Muscle of leg (tissue), 11 donors: ENCODE measurements around the gene C1orf105. TPM values are rescaled to one million over a fixed set of nuclear protein-coding genes. Genes with fewer than 3 reads are reported as not detected.
"Not testable (repeated sequence)": the region's sequence is repeated elsewhere in the genome, so short reads cannot be mapped to it uniquely, and the experiment has no call there.

Experiments used
- DNase-seq: peaks from one replicate; pipeline ENCODE4 v3.0.0; 2013
- H3K27ac ChIP-seq: one replicate; pipeline ENCODE4 v1.5.1; 2013; ENCODE audit warnings: mild to moderate bottlenecking, low read length, control low read depth
- H3K27me3 ChIP-seq: one replicate; pipeline ENCODE4 v1.6.1; 2013; ENCODE audit warnings: low read length; ENCODE audit not compliant: control insufficient read depth, insufficient read depth
- H3K36me3 ChIP-seq: one replicate; pipeline ENCODE4 v1.6.1; 2013; ENCODE audit warnings: low read length; ENCODE audit not compliant: control insufficient read depth, insufficient read depth
- H3K4me1 ChIP-seq: one replicate; pipeline ENCODE4 v1.6.1; 2013; ENCODE audit warnings: low read length; ENCODE audit not compliant: control insufficient read depth, insufficient read depth
- H3K4me3 ChIP-seq: one replicate; pipeline ENCODE4 v1.5.1; 2013; ENCODE audit warnings: low read length, control low read depth
- H3K9me3 ChIP-seq: replicated peaks from 2 replicates; pipeline ENCODE4 v1.6.1; 2013; ENCODE audit warnings: low read depth, low read length; ENCODE audit not compliant: control insufficient read depth
- WGBS: methylation state at CpG from one replicate; pipeline ENCODE4 v1.1.5; 2013; ENCODE audit warnings: missing lambda C conversion rate; ENCODE audit not compliant: insufficient coverage; 5-methylcytosine and 5-hydroxymethylcytosine counted together
- polyA plus RNA-seq, 8 donors: library from polyadenylated mRNA; unstranded; fragments of 120-200 nt; gene quantifications; one replicate each; pipeline versions ENCODE4 v1.2.1 to v1.2.3, GENCODE V29; 2013; ENCODE audit warnings: inconsistent platforms in 1 of 8, low replicate concordance in 1 of 8; ENCODE audit not compliant: insufficient read length in 8 of 8, insufficient read depth in 1 of 8
- total RNA-seq: library from RNA; stranded (reverse); fragments of 120-200 nt; gene quantifications from one replicate; pipeline ENCODE4 v1.2.4, GENCODE V29; 2013

C1orf105 gene
- total and polyA plus RNA-seq, 9 donors = 85.2 to 174 (median 99.6) TPM

- Histone ChIP-seq H3K9me3 (no peaks in the 10 kb centered on the region), H3K27me3 (no peaks in the 10 kb centered on the region), H3K4me3 (no peak overlapping the region), H3K36me3 (no peaks in the 10 kb centered on the region), H3K27ac (no peak overlapping the region), H3K4me1 (no peaks in the 10 kb centered on the region)
- no peak for DNase-seq
- WGBS = 89% methylated on average over 1 of the region's 2 CpGs
These were observed 73.7 kb downstream of the C1orf105 start for GRCh38 chr1:172494166-172494565.

GRCh38 chr1:172496127-172496526, 75.6 kb downstream of the C1orf105 start:
- not testable (repeated sequence) for H3K36me3 ChIP-seq, H3K9me3 ChIP-seq, DNase-seq, H3K27me3 ChIP-seq, H3K27ac ChIP-seq, H3K4me3 ChIP-seq, H3K4me1 ChIP-seq
- 57% methylated on average over 2 of the region's 5 CpGs for WGBS

GRCh38 chr1:172496678-172497077, 76.2 kb downstream of the C1orf105 start:
- WGBS = no CpG with 5 or more reads among the region's 1 CpG
- Histone ChIP-seq H3K27me3 (no peaks in the 10 kb centered on the region), H3K27ac (no peak overlapping the region), H3K36me3 (no peaks in the 10 kb centered on the region), H3K4me3 (no peak overlapping the region), H3K4me1 (no peaks in the 10 kb centered on the region), H3K9me3 (no peaks in the 10 kb centered on the region)
- DNase-seq = no peak

GRCh38 chr1:172497230-172497629, 76.7 kb downstream of the C1orf105 start:
- Histone ChIP-seq H3K9me3 (no peaks in the 10 kb centered on the region), H3K36me3 (no peaks in the 10 kb centered on the region), H3K27ac (no peak overlapping the region), H3K4me3 (no peak overlapping the region), H3K27me3 (no peaks in the 10 kb centered on the region), H3K4me1 (no peaks in the 10 kb centered on the region)
- DNase-seq = peak; percentile 9
- 28% methylated on average over 4 of the region's 5 CpGs for WGBS

- Histone ChIP-seq H3K4me1 (no peaks in the 10 kb centered on the region), H3K27me3 (no peaks in the 10 kb centered on the region), H3K27ac (no peak overlapping the region), H3K9me3 (no peaks in the 10 kb centered on the region), H3K36me3 (no peaks in the 10 kb centered on the region), H3K4me3 (no peak overlapping the region)
- WGBS = no CpG with 5 or more reads among the region's 2 CpGs
- no peak for DNase-seq
These were observed 78.4 kb downstream of the C1orf105 start for GRCh38 chr1:172498857-172499256.

- DNase-seq = no peak
- no peaks in the 10 kb centered on the region for H3K4me1 ChIP-seq
- no peaks in the 10 kb centered on the region for H3K36me3 ChIP-seq
- 95% methylated on average over 2 of the region's 3 CpGs for WGBS
- no peaks in the 10 kb centered on the region for H3K9me3 ChIP-seq
- no peak overlapping the region for H3K27ac ChIP-seq
- no peak overlapping the region for H3K4me3 ChIP-seq
- H3K27me3 ChIP-seq = no peaks in the 10 kb centered on the region
These were observed 79.2 kb downstream of the C1orf105 start for GRCh38 chr1:172499636-172500141.

- WGBS = 60% methylated on average over 1 of the region's 2 CpGs
- H3K4me3 ChIP-seq = no peak overlapping the region
- no peaks in the 10 kb centered on the region for H3K4me1 ChIP-seq
- DNase-seq = no peak
- no peaks in the 10 kb centered on the region for H3K27me3 ChIP-seq
- no peaks in the 10 kb centered on the region for H3K36me3 ChIP-seq
- H3K27ac ChIP-seq = no peak overlapping the region
- no peaks in the 10 kb centered on the region for H3K9me3 ChIP-seq
These were observed 79.7 kb downstream of the C1orf105 start for GRCh38 chr1:172500207-172500606.

- H3K27ac ChIP-seq = no peak overlapping the region
- no peaks in the 10 kb centered on the region for H3K4me1 ChIP-seq
- no peaks in the 10 kb centered on the region for H3K36me3 ChIP-seq
- no peaks in the 10 kb centered on the region for H3K9me3 ChIP-seq
- no peak overlapping the region for H3K4me3 ChIP-seq
- H3K27me3 ChIP-seq = no peaks in the 10 kb centered on the region
- DNase-seq = no peak
These were observed 87.3 kb downstream of the C1orf105 start for GRCh38 chr1:172507741-172508140.

GRCh38 chr1:172510479-172510878, 90.0 kb downstream of the C1orf105 start:
- no peak for DNase-seq
- WGBS = no CpG with 5 or more reads among the region's 3 CpGs
- Histone ChIP-seq H3K4me3 (no peak overlapping the region), H3K27me3 (no peaks in the 10 kb centered on the region), H3K9me3 (no peaks in the 10 kb centered on the region), H3K27ac (no peak overlapping the region), H3K4me1 (no peaks in the 10 kb centered on the region), H3K36me3 (no peaks in the 10 kb centered on the region)

GRCh38 chr1:172512591-172512990, 92.1 kb downstream of the C1orf105 start:
- DNase-seq = no peak
- H3K27ac ChIP-seq = no peak overlapping the region
- H3K27me3 ChIP-seq = no peaks in the 10 kb centered on the region
- H3K4me3 ChIP-seq = no peak overlapping the region
- no peaks in the 10 kb centered on the region for H3K9me3 ChIP-seq
- no peaks in the 10 kb centered on the region for H3K4me1 ChIP-seq
- no peaks in the 10 kb centered on the region for H3K36me3 ChIP-seq

GRCh38 chr1:172513479-172513878, 93.0 kb downstream of the C1orf105 start:
- no peak for DNase-seq
- H3K4me3 ChIP-seq = no peak overlapping the region
- no peaks in the 10 kb centered on the region for H3K27me3 ChIP-seq
- H3K36me3 ChIP-seq = no peaks in the 10 kb centered on the region
- H3K9me3 ChIP-seq = no peaks in the 10 kb centered on the region
- H3K27ac ChIP-seq = no peak overlapping the region
- H3K4me1 ChIP-seq = no peaks in the 10 kb centered on the region
